NCI-H1436 (cell line): ENCODE data around the gene NEK7.
"Not testable (repeated sequence)": the region's sequence is repeated elsewhere in the genome, so short reads cannot be mapped to it uniquely, and the experiment has no call there.

Source experiments
- DNase-seq: peaks from one replicate; lab custom pipeline; 2025; lab: John Stamatoyannopoulos, UW

Gene NEK7

GRCh38 chr1:198171667-198172540, 15.1 kb downstream of the NEK7 start:
- no peak for DNase-seq

GRCh38 chr1:198173832-198174231, 17.0 kb downstream of the NEK7 start:
- no peak for DNase-seq

GRCh38 chr1:198174297-198174696, 17.5 kb downstream of the NEK7 start:
- DNase-seq: no peak

GRCh38 chr1:198175423-198176170, 18.8 kb downstream of the NEK7 start:
- DNase-seq: no peak

GRCh38 chr1:198176179-198176578, 19.4 kb downstream of the NEK7 start:
- no peak for DNase-seq

GRCh38 chr1:198177546-198177945, 20.7 kb downstream of the NEK7 start:
- DNase-seq: no peak

GRCh38 chr1:198178615-198179014, 21.8 kb downstream of the NEK7 start:
- no peak for DNase-seq

- DNase-seq: no peak
Observed at GRCh38 chr1:198179556-198179981, 22.8 kb downstream of the NEK7 start.

- no peak for DNase-seq
Observed at GRCh38 chr1:198183605-198184004, 26.8 kb downstream of the NEK7 start.

- no peak for DNase-seq
Observed at GRCh38 chr1:198184516-198184915, 27.7 kb downstream of the NEK7 start.

- no peak for DNase-seq
Observed at GRCh38 chr1:198185146-198185545, 28.3 kb downstream of the NEK7 start.

GRCh38 chr1:198185759-198186158, 29.0 kb downstream of the NEK7 start:
- no peak for DNase-seq

- no peak for DNase-seq
Observed at GRCh38 chr1:198186916-198187580, 30.2 kb downstream of the NEK7 start.

GRCh38 chr1:198187973-198188588, 31.3 kb downstream of the NEK7 start:
- DNase-seq: no peak

GRCh38 chr1:198191117-198191516, 34.3 kb downstream of the NEK7 start:
- no peak for DNase-seq

- not testable (repeated sequence) for DNase-seq
Observed at GRCh38 chr1:198193871-198194270, 37.1 kb downstream of the NEK7 start.

GRCh38 chr1:198196630-198197029, 39.8 kb downstream of the NEK7 start:
- no peak for DNase-seq

GRCh38 chr1:198197285-198197684, 40.5 kb downstream of the NEK7 start:
- no peak for DNase-seq

GRCh38 chr1:198199105-198199504, 42.3 kb downstream of the NEK7 start:
- no peak for DNase-seq

- no peak for DNase-seq
Observed at GRCh38 chr1:198201956-198202784, 45.4 kb downstream of the NEK7 start.

- no peak for DNase-seq
Observed at GRCh38 chr1:198203434-198203833, 46.6 kb downstream of the NEK7 start.
